Esophagus muscularis mucosa (tissue), 4 donors: ENCODE results near the gene ZSWIM1. TPM values are rescaled to one million over a fixed set of nuclear protein-coding genes. Genes with fewer than 3 reads are reported as not detected.

Experiments used
- DNase-seq: peaks from one replicate; pipeline ENCODE4 v3.0.0-alpha.2; 2017; ENCODE audit errors: extremely low spot score
- H3K27ac ChIP-seq, 4 donors: fragments of 200-600 bp; sonication (generic); replicated peaks in 1 of 4; 1 replicate in 3 of 4; 2 replicates in 1 of 4; pipeline ENCODE4 v1.5.1; 2016 to 2019; ENCODE audit warnings: mild to moderate bottlenecking in 1 of 4
- H3K27me3 ChIP-seq, 4 donors: fragments of 200-600 bp; sonication (generic); one replicate each; pipeline versions ENCODE4 v1.5.1 to v1.6.0; 2016 to 2019
- H3K36me3 ChIP-seq, 4 donors: fragments of 200-600 bp; sonication (generic); one replicate each; pipeline ENCODE4 v1.5.1; 2016 to 2019
- H3K4me1 ChIP-seq, 4 donors: fragments of 200-600 bp; sonication (generic); one replicate each; pipeline ENCODE4 v1.5.1; 2016 to 2019
- H3K4me3 ChIP-seq, 4 donors: fragments of 200-600 bp; sonication (generic); 1 replicate in 2 of 4; 2 replicates in 2 of 4; pipeline ENCODE4 v1.5.1; 2016 to 2019; ENCODE audit warnings: mild to moderate bottlenecking in 4 of 4, moderate library complexity in 1 of 4
- H3K9me3 ChIP-seq, 4 donors: fragments of 200-600 bp; sonication (generic); 1 replicate in 3 of 4; 2 replicates in 1 of 4; pipeline ENCODE4 v1.5.1; 2016 to 2019
- EP300 ChIP-seq: sonication (generic); formaldehyde crosslinking; IDR thresholded peaks from one replicate; pipeline ENCODE4 v1.6.1; 2017; ENCODE audit warnings: antibody characterized with exemption
- POLR2A ChIP-seq: fragments of 450-650 bp; IDR thresholded peaks from one replicate; pipeline ENCODE4 v1.6.1; 2017; ENCODE audit warnings: antibody characterized with exemption, moderate library complexity, mild to moderate bottlenecking, low read depth
- POLR2AphosphoS5 ChIP-seq, 2 donors: sonication (generic); formaldehyde crosslinking; IDR thresholded peaks; one replicate each; pipeline ENCODE4 v1.6.1; 2017; ENCODE audit warnings: antibody characterized with exemption in 2 of 2
- WGBS: methylation state at CpG from one replicate; pipeline ENCODE4 v1.1.5; 2018; 5-methylcytosine and 5-hydroxymethylcytosine counted together
- intact Hi-C: fragments of 100-400 bp; cut with DNase I; formaldehyde crosslinking; loops from one replicate; pipeline ENCODE4 v1.15.1; 2023
- total RNA-seq, 4 donors: library from RNA; depleted of rRNA; stranded (reverse); fragments of >200 nt; gene quantifications; one replicate each; pipeline versions ENCODE4 v1.1.0 to v1.2.1, GENCODE V29; 2016
- TF ChIP-seq, protein P1 (sequence below), 3 experiments: fragments of 200-600 bp in 2 of 3; fragments of 450-650 bp in 1 of 3; sonication (generic) in 2 of 3; IDR thresholded peaks; one replicate each; pipeline ENCODE4 v1.5.1; 2017 to 2019; ENCODE audit warnings: antibody characterized with exemption in 3 of 3, mild to moderate bottlenecking in 2 of 3, moderate library complexity in 1 of 3

The ZSWIM1 gene
- total RNA-seq, 4 donors from 2014 or later, result 7.1 to 13.5 (median 9.2) TPM

DNA sequence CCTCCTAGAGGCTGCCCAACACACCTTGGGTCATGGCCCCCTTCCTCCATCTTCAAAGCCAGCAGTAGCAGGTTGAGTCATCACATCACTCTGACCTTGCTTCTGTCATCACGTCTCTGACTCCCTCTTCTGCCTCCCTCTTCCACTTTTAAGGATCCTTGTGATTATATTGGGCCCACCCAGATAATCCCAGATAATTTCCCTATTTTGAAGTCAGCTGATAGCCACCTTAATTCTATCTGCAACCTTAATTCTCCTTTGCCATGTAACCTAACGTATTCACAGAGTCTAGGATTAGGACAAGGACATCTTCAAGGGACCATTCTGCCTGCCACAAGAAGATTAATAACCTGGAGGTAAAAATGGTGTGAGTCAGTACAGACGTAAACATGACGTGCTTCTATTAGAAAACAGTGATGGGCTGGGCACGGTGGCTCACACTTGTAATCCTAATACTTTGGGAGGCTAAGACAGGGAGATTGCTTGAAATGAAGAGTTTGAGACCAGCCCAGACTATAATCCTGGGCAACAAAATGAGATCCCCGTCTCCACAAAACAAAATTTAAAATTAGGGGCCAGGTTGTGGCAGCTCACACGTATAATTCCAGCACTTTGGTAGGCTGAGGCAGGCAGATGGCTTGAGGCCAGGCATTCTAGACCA, 20.3 kb upstream of the ZSWIM1 start:
- DNase-seq, result no peak
- no peaks in the 10 kb centered on the region for H3K27me3 ChIP-seq
- intact Hi-C loops, result no loop called here
- no peak overlapping the region for H3K4me3 ChIP-seq
- 73% methylated on average over 7 of the region's 7 CpGs for WGBS
- no peak for TF ChIP-seq EP300
- TF ChIP-seq POLR2AphosphoS5 (IDR thresholded peaks at IDR 0.05), result no peak
- TF ChIP-seq POLR2A, result no peak
- TF ChIP-seq, protein P1, sequence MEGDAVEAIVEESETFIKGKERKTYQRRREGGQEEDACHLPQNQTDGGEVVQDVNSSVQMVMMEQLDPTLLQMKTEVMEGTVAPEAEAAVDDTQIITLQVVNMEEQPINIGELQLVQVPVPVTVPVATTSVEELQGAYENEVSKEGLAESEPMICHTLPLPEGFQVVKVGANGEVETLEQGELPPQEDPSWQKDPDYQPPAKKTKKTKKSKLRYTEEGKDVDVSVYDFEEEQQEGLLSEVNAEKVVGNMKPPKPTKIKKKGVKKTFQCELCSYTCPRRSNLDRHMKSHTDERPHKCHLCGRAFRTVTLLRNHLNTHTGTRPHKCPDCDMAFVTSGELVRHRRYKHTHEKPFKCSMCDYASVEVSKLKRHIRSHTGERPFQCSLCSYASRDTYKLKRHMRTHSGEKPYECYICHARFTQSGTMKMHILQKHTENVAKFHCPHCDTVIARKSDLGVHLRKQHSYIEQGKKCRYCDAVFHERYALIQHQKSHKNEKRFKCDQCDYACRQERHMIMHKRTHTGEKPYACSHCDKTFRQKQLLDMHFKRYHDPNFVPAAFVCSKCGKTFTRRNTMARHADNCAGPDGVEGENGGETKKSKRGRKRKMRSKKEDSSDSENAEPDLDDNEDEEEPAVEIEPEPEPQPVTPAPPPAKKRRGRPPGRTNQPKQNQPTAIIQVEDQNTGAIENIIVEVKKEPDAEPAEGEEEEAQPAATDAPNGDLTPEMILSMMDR (IDR thresholded peaks at IDR 0.05), result no peak
- H3K9me3 ChIP-seq, result no peaks in the 10 kb centered on the region
- H3K27ac ChIP-seq, result no peak overlapping the region
- no peaks in the 10 kb centered on the region for H3K36me3 ChIP-seq
- peaks cover 17 to 32% (median 27%) of the 10 kb centered on the region in 4 donors for H3K4me1 ChIP-seq

DNA sequence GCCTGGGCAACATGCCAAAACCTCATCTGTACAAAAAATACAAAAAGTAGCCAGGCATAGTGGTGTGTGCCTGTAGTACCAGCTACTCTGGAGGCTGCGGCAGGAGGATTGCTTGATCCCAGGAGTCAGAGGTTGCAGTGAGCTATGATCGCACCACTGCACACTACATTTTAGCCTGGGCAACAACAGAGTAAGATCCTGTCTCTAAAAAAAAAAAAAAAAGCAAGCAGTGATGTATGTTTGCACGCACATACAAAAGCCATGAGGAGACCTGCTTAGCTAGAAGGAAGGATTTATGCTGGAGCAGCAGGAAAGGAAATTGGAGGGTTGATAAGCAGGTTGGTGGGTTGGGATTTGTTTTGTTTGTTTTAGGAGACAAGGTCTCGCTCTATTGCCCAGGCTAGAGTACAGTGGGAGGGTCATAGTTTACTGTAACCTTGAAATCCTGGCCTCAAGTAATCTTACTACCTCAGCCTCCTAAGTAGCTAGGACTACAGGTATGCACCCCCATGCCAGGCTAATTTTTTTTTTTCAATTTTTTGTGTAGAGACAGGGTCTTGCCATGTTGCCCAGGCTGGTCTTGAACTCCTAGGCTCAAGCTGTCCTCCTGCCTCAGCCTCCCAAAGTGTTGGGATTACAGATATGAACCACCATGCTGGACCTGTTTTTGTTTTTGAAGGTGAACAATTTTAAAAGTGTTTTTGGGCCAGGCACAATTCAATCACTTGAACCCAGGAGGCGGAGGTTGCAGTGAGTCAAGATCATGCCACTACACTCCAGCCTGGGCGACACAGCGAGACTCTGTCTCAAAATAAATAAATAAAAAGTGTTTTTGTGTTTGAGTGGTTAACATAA, 19.6 kb upstream of the ZSWIM1 start:
- Histone ChIP-seq H3K27ac (no peak overlapping the region), H3K4me1 (peaks cover 9 to 25% (median 19%) of the 10 kb centered on the region in 4 donors), H3K9me3 (no peaks in the 10 kb centered on the region), H3K4me3 (no peak overlapping the region), H3K36me3 (no peaks in the 10 kb centered on the region), H3K27me3 (no peaks in the 10 kb centered on the region)
- 95% methylated on average over 7 of the region's 7 CpGs for WGBS
- DNase-seq, result no peak
- no peak for TF ChIP-seq POLR2AphosphoS5 (IDR thresholded peaks at IDR 0.05)
- no peak for TF ChIP-seq POLR2A
- no peak for TF ChIP-seq EP300
- TF ChIP-seq, protein P1 (IDR thresholded peaks at IDR 0.05), result no peak
- intact Hi-C loops, result no loop called here

DNA sequence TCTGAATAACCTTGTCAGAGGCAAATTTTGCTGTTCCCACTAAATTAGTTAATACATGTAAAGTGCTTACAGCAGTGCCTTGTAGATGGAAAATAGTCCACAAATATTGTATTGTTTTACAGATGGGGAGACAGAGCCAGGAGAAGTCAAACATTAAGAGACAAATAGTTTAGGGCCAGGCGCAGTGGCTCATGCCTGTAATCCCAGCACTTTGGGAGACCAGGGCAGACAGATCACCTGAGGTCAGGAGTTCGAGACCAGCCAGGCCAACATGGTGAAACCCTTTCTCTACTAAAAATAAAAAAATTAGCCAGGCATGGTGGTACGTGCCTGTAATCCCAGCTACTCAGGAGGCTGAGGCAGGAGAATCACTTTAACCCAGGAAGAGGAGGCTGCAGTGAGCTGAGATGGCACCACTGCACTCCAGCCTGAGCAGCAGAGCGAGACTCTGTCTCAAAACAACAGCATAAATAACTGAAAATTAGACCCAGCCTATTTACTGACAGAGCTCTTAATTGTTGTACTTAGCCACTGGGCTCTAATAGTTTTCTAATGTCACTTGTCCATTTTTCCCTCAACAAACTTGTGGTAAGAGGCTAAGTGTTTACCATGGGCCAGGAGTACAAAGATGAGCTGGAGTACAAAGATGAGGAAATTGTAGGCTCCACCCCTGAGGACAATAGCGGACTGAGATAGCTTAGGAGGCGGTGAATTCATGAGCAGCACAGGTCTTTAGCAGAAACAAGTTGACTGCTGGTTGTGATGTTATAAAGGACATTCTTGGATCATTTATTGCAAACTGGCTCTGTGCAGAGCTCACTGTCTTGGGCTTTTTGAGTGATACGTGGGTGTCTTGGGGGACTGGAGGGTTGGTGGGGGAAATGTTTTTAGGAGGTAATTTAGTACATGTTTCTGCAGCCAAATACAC, 17.2 kb upstream of the ZSWIM1 start:
- Histone ChIP-seq H3K9me3 (no peaks in the 10 kb centered on the region), H3K4me3 (no peak overlapping the region), H3K27me3 (no peaks in the 10 kb centered on the region), H3K27ac (no peak overlapping the region), H3K36me3 (no peaks in the 10 kb centered on the region), H3K4me1 (peaks cover 0 to 18% (median 13%) of the 10 kb centered on the region in 4 donors)
- intact Hi-C loops, result no loop called here
- WGBS, result 90% methylated on average over 7 of the region's 7 CpGs
- TF ChIP-seq POLR2A, result no peak
- no peak for TF ChIP-seq EP300
- TF ChIP-seq, protein P1 (IDR thresholded peaks at IDR 0.05), result no peak
- no peak for TF ChIP-seq POLR2AphosphoS5 (IDR thresholded peaks at IDR 0.05)
- no peak for DNase-seq

DNA sequence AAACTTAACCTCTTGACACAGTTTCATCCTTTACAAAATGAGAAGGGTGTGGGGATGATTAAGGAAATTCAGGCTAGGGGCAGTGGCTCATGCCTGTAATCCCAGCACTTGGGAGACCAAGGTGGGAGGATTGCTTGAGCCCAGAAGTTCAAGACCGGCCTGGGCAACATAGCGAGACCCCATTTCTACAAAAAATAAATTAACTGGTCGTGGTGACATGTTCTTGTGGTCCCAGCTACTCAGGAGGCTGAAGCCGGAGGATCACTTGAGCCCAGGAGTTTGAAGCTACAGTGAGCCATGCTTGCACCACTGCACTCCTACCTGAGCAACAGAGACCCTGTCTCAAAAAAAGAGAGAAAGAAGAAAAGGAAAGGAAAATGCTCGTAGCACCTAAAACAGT, 14.6 kb upstream of the ZSWIM1 start:
- TF ChIP-seq, protein P1 (IDR thresholded peaks at IDR 0.05), result no peak
- TF ChIP-seq EP300 (no peak), POLR2AphosphoS5 (IDR thresholded peaks at IDR 0.05) (no peak), POLR2A (no peak)
- Histone ChIP-seq H3K4me1 (peaks cover 0 to 12% (median 10%) of the 10 kb centered on the region in 4 donors), H3K36me3 (peaks cover 0 to 3% (median 0%) of the 10 kb centered on the region in 4 donors), H3K9me3 (no peaks in the 10 kb centered on the region), H3K4me3 (no peak overlapping the region), H3K27me3 (no peaks in the 10 kb centered on the region), H3K27ac (no peak overlapping the region)
- intact Hi-C loops, result no loop called here
- DNase-seq, result no peak
- WGBS, result 86% methylated on average over 5 of the region's 5 CpGs
